Stimulated activated CD8-positive, alpha-beta memory T cell treated with anti-CD3 and anti-CD28 coated beads, Interleukin-2, amount 100 ng/mL, for 1 hour (primary cell): ENCODE data around the gene DSEL.

ENCODE experiments used
- DNase-seq, 2 donors: peaks; one replicate each; pipeline ENCODE4 v3.0.0-alpha.2; 2020; ENCODE audit warnings: low read depth in 2 of 2

DSEL gene

GRCh38 chr18:67500522-67501205, 15.9 kb downstream of the DSEL start:
- no peak for DNase-seq

GRCh38 chr18:67496469-67496868, 20.1 kb downstream of the DSEL start:
- DNase-seq = no peak

- no peak for DNase-seq
These were observed 30.0 kb downstream of the DSEL start for GRCh38 chr18:67486534-67486933.

GRCh38 chr18:67485655-67486054, 30.9 kb downstream of the DSEL start:
- no peak for DNase-seq

GRCh38 chr18:67484458-67484857, 32.1 kb downstream of the DSEL start:
- DNase-seq = no peak

- no peak for DNase-seq
These were observed 32.6 kb downstream of the DSEL start for GRCh38 chr18:67483952-67484351.

GRCh38 chr18:67483237-67483636, 33.3 kb downstream of the DSEL start:
- DNase-seq = no peak

GRCh38 chr18:67478249-67478648, 38.3 kb downstream of the DSEL start:
- DNase-seq = no peak

- DNase-seq = no peak
These were observed 39.0 kb downstream of the DSEL start for GRCh38 chr18:67477522-67477921.

GRCh38 chr18:67476585-67476984, 39.9 kb downstream of the DSEL start:
- DNase-seq = no peak

GRCh38 chr18:67475673-67476072, 40.8 kb downstream of the DSEL start:
- DNase-seq = no peak

- no peak for DNase-seq
These were observed 48.5 kb downstream of the DSEL start for GRCh38 chr18:67468038-67468437.

GRCh38 chr18:67467188-67467587, 49.3 kb downstream of the DSEL start:
- DNase-seq = no peak

- DNase-seq = no peak
These were observed 52.0 kb downstream of the DSEL start for GRCh38 chr18:67464499-67464898.

- DNase-seq = no peak
These were observed 52.7 kb downstream of the DSEL start for GRCh38 chr18:67463829-67464228.

- DNase-seq = no peak
These were observed 59.8 kb downstream of the DSEL start for GRCh38 chr18:67456711-67457110.
